PFSK-1 (cell line): ENCODE data around the gene DIP2B.

Experiments used
- FOXP2 ChIP-seq: optimal IDR thresholded peaks from 2 replicates; pipeline ENCODE3; 2011; ENCODE audit warnings: borderline replicate concordance, control low read depth, inconsistent platforms; ENCODE audit not compliant: insufficient read depth; ENCODE audit errors: extremely low read length, extremely low read depth
- TAF1 ChIP-seq: IDR thresholded peaks from 2 replicates; pipeline ENCODE4 v1.6.1; 2012; ENCODE audit warnings: low read length, control low read depth, borderline replicate concordance; ENCODE audit not compliant: insufficient read depth

- no peak for TF ChIP-seq FOXP2
- no peak for TF ChIP-seq TAF1
Measured at GRCh38 chr12:50633955-50634354, 129.2 kb downstream of the DIP2B start.
